ENCODE measurements around the gene MFAP3. TPM values are rescaled to one million over a fixed set of nuclear protein-coding genes. Genes with fewer than 3 reads are reported as not detected.
"Not testable (repeated sequence)": the region's sequence is repeated elsewhere in the genome, so short reads cannot be mapped to it uniquely, and the experiment has no call there.

The MFAP3 gene
- 10 to 100 TPM; 21.0 to 43.2 (median 40.2) TPM for polyA plus RNA-seq (ENCODE audit: insufficient read depth in 1 of 5, insufficient read length in 5 of 5, low replicate concordance in 1 of 5)
- long read RNA-seq, donor 1, transcript MFAP3-212 (3 exons, 643 nt): major isoform, 6 of 7 reads
- long read RNA-seq, donor 1, partial matches to known transcripts: 0 of 7 reads
- long read RNA-seq, donor 1, other reads (novel, unspliced or antisense): 0 of 7 reads
- long read RNA-seq, donor 2, partial matches to known transcripts: 0 of 2 reads
- long read RNA-seq, donor 2, other reads (novel, unspliced or antisense): 0 of 2 reads
- long read RNA-seq, donor 3: 0 reads
- long read RNA-seq, donor 4, partial matches to known transcripts: 0 of 4 reads
- long read RNA-seq, donor 4, other reads (novel, unspliced or antisense): 0 of 4 reads
- long read RNA-seq, donor 5, transcript MFAP3-212 (3 exons, 643 nt): major isoform, 7 of 7 reads
- long read RNA-seq, donor 5, partial matches to known transcripts: 0 of 7 reads
- long read RNA-seq, donor 5, other reads (novel, unspliced or antisense): 0 of 7 reads
- long read RNA-seq, donor 6, transcript MFAP3-212 (3 exons, 643 nt): major isoform, 5 of 5 reads
- long read RNA-seq, donor 6, partial matches to known transcripts: 0 of 5 reads
- long read RNA-seq, donor 6, other reads (novel, unspliced or antisense): 0 of 5 reads
- long read RNA-seq, donor 7, partial matches to known transcripts: 0 of 3 reads
- long read RNA-seq, donor 7, other reads (novel, unspliced or antisense): 0 of 3 reads
- long read RNA-seq, donor 8: 0 reads

GRCh38 chr5:154038707-154039457 is at the start of gene MFAP3, which contains the start of gene FAM114A2:
Gene MFAP3, plus strand, starts transcription at chr5:154038967. Its CDS starts 10,756 bp downstream, at chr5:154049723.
Gene FAM114A2, minus strand, starts transcription at chr5:154038910. Its CDS starts 3,957 bp downstream, at chr5:154034953.
- DNase-seq: peak; percentile 78

- DNase-seq: no peak
Measured at GRCh38 chr5:153991168-153991567, 47.6 kb upstream of the MFAP3 start.

GRCh38 chr5:153998010-153998409 is 40.8 kb upstream of the MFAP3 start:
- no peak for DNase-seq

GRCh38 chr5:153998768-153999167 is 40.0 kb upstream of the MFAP3 start:
- no peak for DNase-seq

GRCh38 chr5:153999995-154000394 is 38.8 kb upstream of the MFAP3 start:
- DNase-seq: no peak

GRCh38 chr5:154000703-154001102 is 38.1 kb upstream of the MFAP3 start:
- no peak for DNase-seq

GRCh38 chr5:154002093-154002492 is 36.7 kb upstream of the MFAP3 start:
- peak; percentile 78 to 85 for DNase-seq

- peak in 1 of 2 donors; percentile 0 for DNase-seq
Measured at GRCh38 chr5:154002511-154003020, 36.2 kb upstream of the MFAP3 start.

- DNase-seq: no peak
Measured at GRCh38 chr5:154005648-154006047, 33.1 kb upstream of the MFAP3 start.

GRCh38 chr5:154010660-154011059 is 28.1 kb upstream of the MFAP3 start:
- no peak for DNase-seq

- DNase-seq: no peak
Measured at GRCh38 chr5:154015071-154015693, 23.6 kb upstream of the MFAP3 start.

- not testable (repeated sequence) for DNase-seq
Measured at GRCh38 chr5:154018919-154019318, 19.8 kb upstream of the MFAP3 start.

- no peak for DNase-seq
Measured at GRCh38 chr5:154025951-154026350, 12.8 kb upstream of the MFAP3 start.

GRCh38 chr5:154031937-154032489 is 6.8 kb upstream of the MFAP3 start:
- DNase-seq: no peak

- no peak for DNase-seq
Measured at GRCh38 chr5:154034944-154035343, 3.8 kb upstream of the MFAP3 start.

- no peak for DNase-seq
Measured at GRCh38 chr5:154038261-154038706, 483 bp upstream of the MFAP3 start.

GRCh38 chr5:154039458-154039829 is 677 bp downstream of the MFAP3 start:
- DNase-seq: no peak

GRCh38 chr5:154042766-154043165 is 4.0 kb downstream of the MFAP3 start:
- no peak for DNase-seq

- DNase-seq: no peak
Measured at GRCh38 chr5:154044099-154044498, 5.3 kb downstream of the MFAP3 start.

- DNase-seq: no peak
Measured at GRCh38 chr5:154044581-154044980, 5.8 kb downstream of the MFAP3 start.

GRCh38 chr5:154046486-154046885 is 7.7 kb downstream of the MFAP3 start:
- no peak for DNase-seq

All from right lung (tissue), 10 donors.